H1 (cell line): ENCODE measurements around the gene TUBB4B. TPM values are rescaled to one million over a fixed set of nuclear protein-coding genes. Genes with fewer than 3 reads are reported as not detected.

Experiments used
- CBX8 ChIP-seq: fragments of 300-800, 300-1000 bp; sonication (generic); IDR thresholded peaks from 2 replicates; pipeline ENCODE4 v1.7.1; 2016; ENCODE audit warnings: low read depth, low read length, borderline replicate concordance
- CEBPB ChIP-seq: IDR thresholded peaks from 2 replicates; pipeline ENCODE4 v1.6.1; 2012; ENCODE audit warnings: low read depth, low read length
- CHD1 ChIP-seq: IDR thresholded peaks from 2 replicates; pipeline ENCODE4 v1.6.1; 2012; ENCODE audit warnings: low read depth, low read length, improper control_type of control experiment
- CHD2 ChIP-seq: IDR thresholded peaks from 2 replicates; pipeline ENCODE4 v1.6.1; 2012; ENCODE audit warnings: low read length, improper control_type of control experiment
- FOSL1 ChIP-seq: IDR thresholded peaks from 2 replicates; pipeline ENCODE4 v1.6.1; 2011; ENCODE audit warnings: mild to moderate bottlenecking, low read depth, low read length, moderate library complexity; ENCODE audit not compliant: insufficient read depth
- HDAC6 ChIP-seq: IDR thresholded peaks from one replicate; pipeline ENCODE4 v1.7.1; 2012; ENCODE audit warnings: low read depth, mild to moderate bottlenecking, inconsistent platforms, low read length, moderate library complexity
- KDM5A ChIP-seq: fragments of 200-600 bp; IDR thresholded peaks from 2 replicates; pipeline ENCODE4 v1.7.1; 2012; ENCODE audit warnings: mild to moderate bottlenecking, low read length, inconsistent platforms, mixed read lengths
- POLR2AphosphoS5 ChIP-seq: IDR thresholded peaks from 2 replicates; pipeline ENCODE4 v1.6.1; 2011; ENCODE audit warnings: low read depth, low read length
- RBBP5 ChIP-seq: IDR thresholded peaks from 2 replicates; pipeline ENCODE4 v1.7.1; 2012; ENCODE audit warnings: low read depth, mild to moderate bottlenecking, inconsistent platforms, low read length, moderate library complexity, borderline replicate concordance
- SP2 ChIP-seq: IDR thresholded peaks from 2 replicates; pipeline ENCODE4 v1.6.1; 2012; ENCODE audit warnings: mild to moderate bottlenecking, low read length, inconsistent platforms
- SRF ChIP-seq: IDR thresholded peaks from 2 replicates; pipeline ENCODE4 v1.6.1; 2011; ENCODE audit warnings: mild to moderate bottlenecking, low read depth, low read length, moderate library complexity
- TEAD4 ChIP-seq: IDR thresholded peaks from 2 replicates; pipeline ENCODE4 v1.6.1; 2012; ENCODE audit warnings: low read depth, low read length, inconsistent platforms, mixed read lengths
- USF2 ChIP-seq: IDR thresholded peaks from 2 replicates; pipeline ENCODE4 v1.6.1; 2011; ENCODE audit warnings: low read length, improper control_type of control experiment
- polyA plus RNA-seq, 7 experiments: library from polyadenylated mRNA; depleted of rRNA in 3 of 7; stranded (reverse) in 5 of 7; unstranded in 2 of 7; fragments of >200 nt in 5 of 7; fragments of 200-250 nt in 2 of 7; gene quantifications; 1 replicate in 5 of 7; 2 replicates in 1 of 7; 4 replicates in 1 of 7; pipeline versions ENCODE4 v1.2.1 to v1.2.3, GENCODE V29; 2011 to 2013; ENCODE audit warnings: missing spikeins in 2 of 7, mixed read lengths in 2 of 7
- total RNA-seq: library from RNA; stranded (reverse); fragmentation: NEBNext Ultra II Directional; extraction: Animal tissue kit (Norgen Biotek cat#: 25700); gene quantifications from 2 replicates; pipeline ENCODE4 v1.2.1, GENCODE V29; 2021

The TUBB4B gene
- total and polyA plus RNA-seq, 2 of the 8 experiments (the other 6 are each of a cell fraction or from before 2014, with no cell fraction given): 280 to 307 TPM

GRCh38 chr9:137281345-137282116, 40.4 kb downstream of the TUBB4B start (continued):
- no peak for TF ChIP-seq TEAD4
- TF ChIP-seq CHD2: no peak
- TF ChIP-seq HDAC6: no peak
- TF ChIP-seq CBX8: no peak
- TF ChIP-seq USF2: no peak
- TF ChIP-seq CEBPB: no peak
- no peak for TF ChIP-seq KDM5A
- TF ChIP-seq FOSL1: no peak
- TF ChIP-seq CHD1: no peak
- TF ChIP-seq POLR2AphosphoS5: no peak
- no peak for TF ChIP-seq SP2
- no peak for TF ChIP-seq SRF
- TF ChIP-seq RBBP5: peak; percentile 61; the same call in 1 of the 2 replicates
- TF ChIP-seq, all 59 proteins: peak for 4
